Measurements from ENCODE around the gene C20orf202.

Gene C20orf202

GRCh38 chr20:1197801-1198200 lies 5.5 kb upstream of the C20orf202 start:
- Histone ChIP-seq H3K9ac (ENCODE audit: low read length) (no peak overlapping the region), H3K27ac (ENCODE audit: low read depth, low read length) (no peak overlapping the region), H3K9me3 (ENCODE audit: insufficient read depth, low read length) (no peaks in the 10 kb centered on the region), H3K79me2 (ENCODE audit: insufficient read depth, low read length) (no peaks in the 10 kb centered on the region), H4K20me1 (ENCODE audit: low read depth, low read length) (no peaks in the 10 kb centered on the region), H3K4me2 (ENCODE audit: low read depth, low read length, poor library complexity, severe bottlenecking) (no peak overlapping the region), H3K27me3 (ENCODE audit: low read length) (no peaks in the 10 kb centered on the region), H3K9me2 (replicated peaks; ENCODE audit: insufficient read depth, low read length) (no peaks in the 10 kb centered on the region), H2AFZ (ENCODE audit: low read depth, low read length, severe bottlenecking) (no peak overlapping the region), H3K36me3 (ENCODE audit: low read length) (no peaks in the 10 kb centered on the region), H3K4me3 (ENCODE audit: insufficient read depth, low read length, poor library complexity, severe bottlenecking) (no peak overlapping the region), H3F3A (ENCODE audit: insufficient read depth) (no peaks in the 10 kb centered on the region)
- TF ChIP-seq EZH2phosphoT487 (conservative IDR thresholded peaks at IDR 0.05; ENCODE audit: low read length) (no peak), CTCF (IDR thresholded peaks at IDR 0.05; ENCODE audit: insufficient read depth, low read length, poor library complexity, severe bottlenecking) (no peak)

GRCh38 chr20:1198751-1199150 lies 4.5 kb upstream of the C20orf202 start:
- no peaks in the 10 kb centered on the region for H3K36me3 ChIP-seq (ENCODE audit: low read length)
- no peak overlapping the region for H3K27ac ChIP-seq (ENCODE audit: low read depth, low read length)
- H3K27me3 ChIP-seq (ENCODE audit: low read length), result no peaks in the 10 kb centered on the region
- no peaks in the 10 kb centered on the region for H3F3A ChIP-seq (ENCODE audit: insufficient read depth)
- no peaks in the 10 kb centered on the region for H3K9me3 ChIP-seq (ENCODE audit: insufficient read depth, low read length)
- H3K4me3 ChIP-seq (ENCODE audit: insufficient read depth, low read length, poor library complexity, severe bottlenecking), result no peak overlapping the region
- H2AFZ ChIP-seq (ENCODE audit: low read depth, low read length, severe bottlenecking), result no peak overlapping the region
- TF ChIP-seq CTCF (IDR thresholded peaks at IDR 0.05; ENCODE audit: insufficient read depth, low read length, poor library complexity, severe bottlenecking), result no peak
- TF ChIP-seq EZH2phosphoT487 (conservative IDR thresholded peaks at IDR 0.05; ENCODE audit: low read length), result no peak
- no peak overlapping the region for H3K4me2 ChIP-seq (ENCODE audit: low read depth, low read length, poor library complexity, severe bottlenecking)
- no peaks in the 10 kb centered on the region for H3K9me2 ChIP-seq (replicated peaks; ENCODE audit: insufficient read depth, low read length)
- H3K9ac ChIP-seq (ENCODE audit: low read length), result no peak overlapping the region
- H4K20me1 ChIP-seq (ENCODE audit: low read depth, low read length), result no peaks in the 10 kb centered on the region
- H3K79me2 ChIP-seq (ENCODE audit: insufficient read depth, low read length), result no peaks in the 10 kb centered on the region

GRCh38 chr20:1199212-1199873 lies 3.9 kb upstream of the C20orf202 start:
- no peak overlapping the region for H3K4me2 ChIP-seq (ENCODE audit: low read depth, low read length, poor library complexity, severe bottlenecking)
- H3K9me3 ChIP-seq (ENCODE audit: insufficient read depth, low read length), result no peaks in the 10 kb centered on the region
- TF ChIP-seq CTCF (IDR thresholded peaks at IDR 0.05; ENCODE audit: insufficient read depth, low read length, poor library complexity, severe bottlenecking) (no peak), EZH2phosphoT487 (conservative IDR thresholded peaks at IDR 0.05; ENCODE audit: low read length) (no peak)
- no peaks in the 10 kb centered on the region for H3F3A ChIP-seq (ENCODE audit: insufficient read depth)
- no peak overlapping the region for H3K27ac ChIP-seq (ENCODE audit: low read depth, low read length)
- H3K4me3 ChIP-seq (ENCODE audit: insufficient read depth, low read length, poor library complexity, severe bottlenecking), result no peak overlapping the region
- no peaks in the 10 kb centered on the region for H3K36me3 ChIP-seq (ENCODE audit: low read length)
- H3K9me2 ChIP-seq (replicated peaks; ENCODE audit: insufficient read depth, low read length), result no peaks in the 10 kb centered on the region
- no peaks in the 10 kb centered on the region for H3K79me2 ChIP-seq (ENCODE audit: insufficient read depth, low read length)
- no peak overlapping the region for H2AFZ ChIP-seq (ENCODE audit: low read depth, low read length, severe bottlenecking)
- H3K9ac ChIP-seq (ENCODE audit: low read length), result no peak overlapping the region
- no peaks in the 10 kb centered on the region for H3K27me3 ChIP-seq (ENCODE audit: low read length)
- H4K20me1 ChIP-seq (ENCODE audit: low read depth, low read length), result no peaks in the 10 kb centered on the region
